H1 (cell line): ENCODE results near the gene HLA-DPA1. TPM values are rescaled to one million over a fixed set of nuclear protein-coding genes. Genes with fewer than 3 reads are reported as not detected.

Experiments used
- CTCF ChIA-PET: fragments of 300-600 bp; sonication (Branson Sonifier 250); formaldehyde crosslinking; loops from one replicate; lab custom pipeline; 2021; ENCODE audit not compliant: partially characterized antibody; lab: Charles Lee
- POLR2A ChIA-PET: fragments of 300-600 bp; sonication (Branson Sonifier 250); formaldehyde crosslinking; loops from one replicate; lab custom pipeline; 2021; ENCODE audit warnings: inconsistent platforms; ENCODE audit not compliant: partially characterized antibody; lab: Charles Lee
- DNase-seq, 2 experiments: peaks; one replicate each; pipeline versions ENCODE4 v3.0.0 to v3.0.0-alpha.2; 2010 to 2022; ENCODE audit warnings: low spot score in 2 of 2, low read depth in 1 of 2, mixed read lengths in 1 of 2
- FAIRE-seq: peaks from 2 replicates; lab custom pipeline; 2011; peaks lifted over from hg19 to GRCh38; lab: Jason Lieb, UNC
- H2AFZ ChIP-seq: 2 replicates; pipeline ENCODE4 v1.8.1; 2012; ENCODE audit warnings: low read length, inconsistent platforms
- H2AK5ac ChIP-seq: 2 replicates; pipeline ENCODE4 v1.6.1; 2013; ENCODE audit warnings: low read depth, low read length
- H2BK120ac ChIP-seq: replicated peaks from 2 replicates; pipeline ENCODE3; 2013; ENCODE audit warnings: low read depth, low read length, inconsistent platforms
- H2BK12ac ChIP-seq: 2 replicates; pipeline ENCODE4 v1.6.1; 2013; ENCODE audit warnings: low read depth, low read length
- H2BK15ac ChIP-seq: 2 replicates; pipeline ENCODE4 v1.6.1; 2013; ENCODE audit warnings: low read length
- H2BK20ac ChIP-seq: 2 replicates; pipeline ENCODE4 v1.6.1; 2013; ENCODE audit warnings: low read length
- H2BK5ac ChIP-seq: 2 replicates; pipeline ENCODE4 v1.6.1; 2013; ENCODE audit warnings: low read depth, low read length
- H3K14ac ChIP-seq: 2 replicates; pipeline ENCODE4 v1.6.1; 2013; ENCODE audit warnings: inconsistent platforms; ENCODE audit not compliant: insufficient read length
- H3K18ac ChIP-seq: 2 replicates; pipeline ENCODE4 v1.6.1; 2013; ENCODE audit warnings: low read length; ENCODE audit errors: extremely low read depth
- H3K23ac ChIP-seq: 2 replicates; pipeline ENCODE4 v1.6.1; 2013; ENCODE audit warnings: inconsistent platforms; ENCODE audit not compliant: insufficient read length
- H3K23me2 ChIP-seq: 2 replicates; pipeline ENCODE4 v1.6.1; 2013; ENCODE audit warnings: low read depth, low read length
- H3K27ac ChIP-seq: 2 replicates; pipeline ENCODE4 v1.6.1; 2011; ENCODE audit warnings: low read depth, low read length, inconsistent platforms
- H3K27me3 ChIP-seq, 4 experiments: replicated peaks in 1 of 4; 1 replicate in 1 of 4; 2 replicates in 3 of 4; pipeline versions ENCODE4 v1.6.1 to v1.8.1; 2011 to 2013; ENCODE audit warnings: low read length in 3 of 4, mild to moderate bottlenecking in 3 of 4, inconsistent platforms in 2 of 4, mixed read lengths in 2 of 4, moderate library complexity in 1 of 4; ENCODE audit not compliant: control insufficient read depth in 3 of 4, insufficient read depth in 3 of 4; ENCODE audit errors: extremely low read depth in 1 of 4
- H3K36me3 ChIP-seq, 4 experiments: 2 replicates each; pipeline versions ENCODE4 v1.6.1 to v1.8.1; 2011 to 2013; ENCODE audit warnings: mild to moderate bottlenecking in 4 of 4, low read length in 3 of 4, moderate library complexity in 2 of 4, control low read depth in 1 of 4, inconsistent platforms in 1 of 4; ENCODE audit not compliant: insufficient read depth in 4 of 4, control insufficient read depth in 2 of 4
- H3K4ac ChIP-seq: replicated peaks from 2 replicates; pipeline ENCODE3; 2013; ENCODE audit warnings: low read length, low read depth, mixed read lengths, inconsistent platforms; ENCODE audit not compliant: insufficient read length
- H3K4me1 ChIP-seq, 4 experiments: replicated peaks in 1 of 4; 1 replicate in 1 of 4; 2 replicates in 3 of 4; pipeline versions ENCODE4 v1.6.1 to v1.8.1; 2011 to 2013; ENCODE audit warnings: low read length in 3 of 4, inconsistent platforms in 2 of 4, mixed read lengths in 1 of 4; ENCODE audit not compliant: insufficient read depth in 4 of 4, control insufficient read depth in 3 of 4
- H3K4me2 ChIP-seq, 2 experiments: 2 replicates each; pipeline versions ENCODE4 v1.6.1 to v1.8.1; 2011 to 2013; ENCODE audit warnings: low read depth in 2 of 2, low read length in 2 of 2, control low read depth in 1 of 2, inconsistent platforms in 1 of 2, mild to moderate bottlenecking in 1 of 2; ENCODE audit not compliant: insufficient read depth in 1 of 2
- H3K4me3 ChIP-seq, 4 experiments: fragments of 200-600, 300-600 bp in 1 of 4; sonication (generic), shearing (Covaris generic), sonication (Bioruptor Twin) in 1 of 4; 2 replicates each; pipeline versions ENCODE4 v1.5.1 to v1.8.1; 2011 to 2016; ENCODE audit warnings: low read length in 4 of 4, low read depth in 3 of 4, control low read depth in 2 of 4, inconsistent platforms in 2 of 4, mild to moderate bottlenecking in 2 of 4, mixed read lengths in 1 of 4, moderate library complexity in 1 of 4; ENCODE audit not compliant: insufficient read depth in 2 of 4; ENCODE audit errors: extremely low read depth in 1 of 4
- H3K56ac ChIP-seq: replicated peaks from 2 replicates; pipeline ENCODE3; 2013; ENCODE audit warnings: low read depth, mild to moderate bottlenecking, mixed read lengths, low read length, inconsistent platforms; ENCODE audit not compliant: insufficient read length
- H3K79me1 ChIP-seq: 2 replicates; pipeline ENCODE4 v1.6.1; 2013; ENCODE audit warnings: low read depth, low read length, control low read depth
- H3K79me2 ChIP-seq, 2 experiments: 2 replicates each; pipeline versions ENCODE4 v1.6.1 to v1.8.1; 2012 to 2013; ENCODE audit warnings: low read length in 2 of 2, mild to moderate bottlenecking in 2 of 2, inconsistent platforms in 1 of 2; ENCODE audit not compliant: insufficient read depth in 2 of 2, control insufficient read depth in 1 of 2
- H3K9ac ChIP-seq, 4 experiments: replicated peaks in 1 of 4; 1 replicate in 1 of 4; 2 replicates in 3 of 4; pipeline versions ENCODE4 v1.6.1 to v1.8.1; 2011 to 2013; ENCODE audit warnings: low read depth in 3 of 4, low read length in 3 of 4, control low read depth in 2 of 4, mild to moderate bottlenecking in 2 of 4, moderate library complexity in 2 of 4, inconsistent platforms in 1 of 4; ENCODE audit errors: extremely low read depth in 1 of 4
- H3K9me3 ChIP-seq, 2 experiments: 2 replicates each; pipeline versions ENCODE4 v1.6.1 to v1.8.1; 2012 to 2013; ENCODE audit warnings: mild to moderate bottlenecking in 2 of 2, moderate library complexity in 2 of 2, control low read depth in 1 of 2, inconsistent platforms in 1 of 2, low read depth in 1 of 2, low read length in 1 of 2, mixed read lengths in 1 of 2; ENCODE audit not compliant: insufficient read depth in 2 of 2
- H4K20me1 ChIP-seq, 2 experiments: replicated peaks in 1 of 2; 2 replicates each; pipeline versions ENCODE3 to v1.8.1; 2011 to 2013; ENCODE audit warnings: inconsistent platforms in 2 of 2, low read length in 2 of 2, mild to moderate bottlenecking in 1 of 2; ENCODE audit not compliant: insufficient read depth in 2 of 2, control insufficient read depth in 1 of 2
- H4K5ac ChIP-seq: 2 replicates; pipeline ENCODE4 v1.6.1; 2013; ENCODE audit warnings: low read length, low read depth, mixed read lengths, inconsistent platforms; ENCODE audit not compliant: insufficient read length
- H4K8ac ChIP-seq: 2 replicates; pipeline ENCODE4 v1.8.0; 2013; ENCODE audit warnings: mild to moderate bottlenecking, moderate library complexity, low read length, inconsistent platforms; ENCODE audit not compliant: insufficient read depth; ENCODE audit errors: extremely low read depth
- H4K91ac ChIP-seq: replicated peaks from 2 replicates; pipeline ENCODE3; 2013; ENCODE audit warnings: low read length, mixed read lengths, inconsistent platforms; ENCODE audit not compliant: insufficient read length
- ATF2 ChIP-seq: IDR thresholded peaks from 2 replicates; pipeline ENCODE4 v1.6.1; 2012; ENCODE audit warnings: low read length, inconsistent platforms
- ATF3 ChIP-seq: IDR thresholded peaks from 2 replicates; pipeline ENCODE4 v1.6.1; 2011; ENCODE audit warnings: low read depth, mild to moderate bottlenecking, low read length; ENCODE audit not compliant: insufficient read depth
- JUND ChIP-seq: IDR thresholded peaks from 2 replicates; pipeline ENCODE4 v1.6.1; 2011; ENCODE audit warnings: mild to moderate bottlenecking, improper control_type of control experiment, low read length
- POLR2A ChIP-seq, 2 experiments: IDR thresholded peaks; 1 replicate in 1 of 2; 2 replicates in 1 of 2; pipeline ENCODE4 v1.6.1; 2011; ENCODE audit warnings: low read depth in 2 of 2, low read length in 2 of 2, mild to moderate bottlenecking in 2 of 2; ENCODE audit errors: control extremely low read depth in 1 of 2
- RBBP5 ChIP-seq: IDR thresholded peaks from 2 replicates; pipeline ENCODE4 v1.7.1; 2012; ENCODE audit warnings: low read depth, mild to moderate bottlenecking, inconsistent platforms, low read length, moderate library complexity, borderline replicate concordance
- SAP30 ChIP-seq: fragments of 300-600 bp; sonication (generic); IDR thresholded peaks from 2 replicates; pipeline ENCODE4 v1.7.1; 2012; ENCODE audit warnings: low read length, moderate library complexity, mild to moderate bottlenecking, inconsistent platforms; ENCODE audit not compliant: insufficient read depth, insufficient replicate concordance
- SP4 ChIP-seq: IDR thresholded peaks from 2 replicates; pipeline ENCODE4 v1.6.1; 2012; ENCODE audit warnings: low read length, inconsistent platforms
- YY1 ChIP-seq: IDR thresholded peaks from 2 replicates; pipeline ENCODE4 v1.6.1; 2011; ENCODE audit warnings: low read depth, mild to moderate bottlenecking, low read length
- WGBS, 2 experiments: shearing (Covaris generic) in 1 of 2; methylation state at CpG; one replicate each; pipeline versions ENCODE4 v1.1.6 to v1.1.7; 2013 to 2015; ENCODE audit warnings: low lambda C conversion rate in 2 of 2, mixed read lengths in 2 of 2, inconsistent platforms in 1 of 2, low coverage in 1 of 2, missing lambda C conversion rate in 1 of 2; ENCODE audit not compliant: insufficient replicate concordance in 2 of 2, insufficient coverage in 1 of 2, insufficient read length in 1 of 2; ENCODE audit errors: extremely low coverage in 1 of 2, missing lambda C conversion rate in 1 of 2; 5-methylcytosine and 5-hydroxymethylcytosine counted together
- polyA plus RNA-seq, 7 experiments: library from polyadenylated mRNA; depleted of rRNA in 3 of 7; stranded (reverse) in 5 of 7; unstranded in 2 of 7; fragments of >200 nt in 5 of 7; fragments of 200-250 nt in 2 of 7; gene quantifications; 1 replicate in 5 of 7; 2 replicates in 1 of 7; 4 replicates in 1 of 7; pipeline versions ENCODE4 v1.2.1 to v1.2.3, GENCODE V29; 2011 to 2013; ENCODE audit warnings: missing spikeins in 2 of 7, mixed read lengths in 2 of 7
- total RNA-seq: library from RNA; stranded (reverse); fragmentation: NEBNext Ultra II Directional; extraction: Animal tissue kit (Norgen Biotek cat#: 25700); gene quantifications from 2 replicates; pipeline ENCODE4 v1.2.1, GENCODE V29; 2021

Gene HLA-DPA1
- total and polyA plus RNA-seq, 2 of the 8 experiments (the other 6 are each of a cell fraction or from before 2014, with no cell fraction given) = 6.2 to 13.1 TPM

GRCh38 chr6:33105916-33106871, 32.7 kb upstream of the HLA-DPA1 start:
- no peaks in the 10 kb centered on the region; a peak in 1 of 4 replicates for H3K9me3 ChIP-seq
- H3K4ac ChIP-seq = no peak overlapping the region
- H2BK5ac ChIP-seq = no peak overlapping the region
- H3K79me1 ChIP-seq = no peaks in the 10 kb centered on the region
- no peak overlapping the region for H3K4me2 ChIP-seq
- H3K9ac ChIP-seq = no peak overlapping the region
- no peaks in the 10 kb centered on the region for H3K79me2 ChIP-seq
- H3K4me1 ChIP-seq = no peaks in the 10 kb centered on the region
- FAIRE-seq (no peak), DNase-seq (no peak)
- 93% methylated on average over 9 of the region's 9 CpGs; no CpG with 5 or more reads in 1 of the 2 experiments for WGBS, 2 experiments
- no peaks in the 10 kb centered on the region; a peak in 1 of 7 replicates for H3K27me3 ChIP-seq
- no peak overlapping the region for H3K14ac ChIP-seq
- ChIA-PET CTCF (interaction anchor here (1.8 kb wide), 1 partner anchor 21 kb away, joined by 7 read pairs; no protein-coding TSS in a partner anchor), POLR2A (interaction anchor here (1.5 to 4.2 kb wide), 2 partner anchors 11 to 135 kb away, joined by 6 to 25 read pairs; no protein-coding TSS in a partner anchor)
- peaks cover 6% of the 10 kb centered on the region; the same call in 1 of the 2 replicates for H3K23me2 ChIP-seq
- H3K36me3 ChIP-seq = no peaks in the 10 kb centered on the region
- H4K91ac ChIP-seq = no peak overlapping the region
- H2BK12ac ChIP-seq = no peak overlapping the region
- H2AK5ac ChIP-seq = no peak overlapping the region
- no peak overlapping the region for H3K23ac ChIP-seq
- H3K56ac ChIP-seq = no peak overlapping the region
- no peak overlapping the region for H4K8ac ChIP-seq
- H3K18ac ChIP-seq = no peak overlapping the region
- H2BK15ac ChIP-seq = no peak overlapping the region
- H4K20me1 ChIP-seq = no peaks in the 10 kb centered on the region
- H2BK120ac ChIP-seq = no peak overlapping the region
- no peak overlapping the region for H2BK20ac ChIP-seq
- no peak overlapping the region for H3K27ac ChIP-seq
- no peak overlapping the region for H2AFZ ChIP-seq
- H4K5ac ChIP-seq = no peak overlapping the region
- H3K4me3 ChIP-seq = no peak overlapping the region
- TF ChIP-seq ATF3 = no peak
- no peak for TF ChIP-seq YY1
- no peak for TF ChIP-seq SP4
- no peak for TF ChIP-seq ATF2
- TF ChIP-seq POLR2A (IDR thresholded peaks at IDR 0.05; ENCODE audit: control extremely low read depth in 1 of 2, low read depth in 2 of 2, low read length in 2 of 2) = no peak
- no peak for TF ChIP-seq RBBP5
- no peak for TF ChIP-seq SAP30
- TF ChIP-seq JUND = no peak
